GM12878 (cell line): Measurements from ENCODE around the gene PLEK2. TPM values are rescaled to one million over a fixed set of nuclear protein-coding genes. Genes with fewer than 3 reads are reported as not detected.

Source experiments
- ATAC-seq: fragments of 200-7000 bp; cut with Tn5 transposase; 3 replicates; pipeline ENCODE4 v1.9.1; 2020; ENCODE audit warnings: mild to moderate bottlenecking, moderate library complexity
- BruUV-seq: library from RNA; stranded (reverse); fragments of 400-500 nt; replicated peaks from 2 replicates; lab custom pipeline; 2021; lab: Mats Ljungman, UMichigan
- CTCF ChIA-PET: fragments of 300-600 bp; sonication (Branson Sonifier 250); formaldehyde crosslinking; extraction: SDS; loops from one replicate; lab custom pipeline; 2021; ENCODE audit warnings: inconsistent platforms; lab: Yijun Ruan, JAX
- POLR2A ChIA-PET: fragments of 350-600 bp; formaldehyde crosslinking; extraction: SDS; loops from one replicate; lab custom pipeline; 2021; ENCODE audit warnings: inconsistent platforms; lab: Charles Lee
- RAD21 ChIA-PET: fragments of 300-600 bp; sonication (Branson Sonifier 250); formaldehyde crosslinking; loops from one replicate; lab custom pipeline; 2023; ENCODE audit warnings: antibody characterized with exemption; ENCODE audit not compliant: unreplicated experiment; lab: Charles Lee
- SMC1A ChIA-PET: fragments of 300-600 bp; sonication (Branson Sonifier 250); formaldehyde crosslinking; loops from one replicate; lab custom pipeline; 2023; ENCODE audit not compliant: unreplicated experiment, uncharacterized antibody; lab: Charles Lee
- DNase-seq: peaks from one replicate; pipeline ENCODE4 v3.0.0-alpha.2; 2011; ENCODE audit warnings: low read depth, low spot score
- FAIRE-seq: peaks from 3 replicates; lab custom pipeline; 2011; peaks lifted over from hg19 to GRCh38; lab: Jason Lieb, UNC
- H2AFZ ChIP-seq: 2 replicates; pipeline ENCODE4 v1.6.0; 2011; ENCODE audit warnings: low read depth, low read length, control low read depth; ENCODE audit not compliant: control insufficient read depth
- H3K27ac ChIP-seq: 2 replicates; pipeline ENCODE4 v1.5.1; 2011; ENCODE audit warnings: control low read depth; ENCODE audit not compliant: control insufficient read depth, insufficient read depth
- H3K27me3 ChIP-seq, 2 experiments: replicated peaks in 1 of 2; 2 replicates each; pipeline versions ENCODE4 v1.6.0 to v1.6.1; 2011; ENCODE audit warnings: low read length in 1 of 2; ENCODE audit not compliant: control insufficient read depth in 2 of 2, insufficient read depth in 2 of 2
- H3K36me3 ChIP-seq, 2 experiments: 2 replicates each; pipeline ENCODE4 v1.5.1; 2011; ENCODE audit warnings: low read length in 1 of 2; ENCODE audit not compliant: control insufficient read depth in 2 of 2, insufficient read depth in 2 of 2
- H3K4me1 ChIP-seq: 2 replicates; pipeline ENCODE4 v1.6.1; 2011; ENCODE audit warnings: mild to moderate bottlenecking, low read length, moderate library complexity, mixed read lengths; ENCODE audit not compliant: control insufficient read depth, insufficient read depth
- H3K4me2 ChIP-seq: 2 replicates; pipeline ENCODE4 v1.6.0; 2011; ENCODE audit warnings: control low read depth; ENCODE audit not compliant: control insufficient read depth, insufficient read depth
- H3K4me3 ChIP-seq: fragments of 200-600 bp; sonication (generic); 2 replicates; pipeline ENCODE4 v1.5.1; 2016
- H3K79me2 ChIP-seq: 2 replicates; pipeline ENCODE4 v1.6.0; 2011; ENCODE audit warnings: low read length; ENCODE audit not compliant: control insufficient read depth, insufficient read depth
- H3K9ac ChIP-seq: 2 replicates; pipeline ENCODE4 v1.8.0; 2011; ENCODE audit warnings: low read length, control low read depth, mixed read lengths; ENCODE audit not compliant: control insufficient read depth, insufficient read depth
- H3K9me3 ChIP-seq: replicated peaks from 3 replicates; pipeline ENCODE4 v1.5.1; 2011; ENCODE audit warnings: mild to moderate bottlenecking, low read length; ENCODE audit not compliant: control insufficient read depth, insufficient read depth
- H4K20me1 ChIP-seq: 2 replicates; pipeline ENCODE4 v1.6.0; 2011; ENCODE audit not compliant: control insufficient read depth, insufficient read depth
- BACH1 ChIP-seq: fragments of 450-650 bp; IDR thresholded peaks from 2 replicates; pipeline ENCODE4 v1.6.1; 2017; ENCODE audit warnings: mild to moderate bottlenecking, borderline replicate concordance
- FOS ChIP-seq: IDR thresholded peaks from 3 replicates; pipeline ENCODE4 v1.6.1; 2011; ENCODE audit warnings: borderline replicate concordance; ENCODE audit not compliant: insufficient read length; ENCODE audit errors: extremely low read depth
- HCFC1 ChIP-seq: fragments of 150-350 bp; IDR thresholded peaks from 2 replicates; pipeline ENCODE4 v1.6.1; 2014; ENCODE audit warnings: low read length
- NR2F1 ChIP-seq: fragments of 450-650 bp; conservative IDR thresholded peaks from 2 replicates; pipeline ENCODE4 v1.6.1; 2017; ENCODE audit warnings: mild to moderate bottlenecking
- PAX8 ChIP-seq: fragments of 450-650 bp; IDR thresholded peaks from 2 replicates; pipeline ENCODE4 v1.6.1; 2017; ENCODE audit warnings: mild to moderate bottlenecking, moderate library complexity
- POLR2A ChIP-seq: IDR thresholded peaks from 2 replicates; pipeline ENCODE4 v1.6.1; 2011; ENCODE audit warnings: low read depth, mild to moderate bottlenecking, low read length
- RB1 ChIP-seq: fragments of 450-650 bp; formaldehyde crosslinking; IDR thresholded peaks from 2 replicates; pipeline ENCODE4 v1.6.1; 2017; ENCODE audit warnings: mild to moderate bottlenecking, borderline replicate concordance
- SMAD1 ChIP-seq: fragments of 450-650 bp; IDR thresholded peaks from 2 replicates; pipeline ENCODE4 v1.6.1; 2018; ENCODE audit warnings: mild to moderate bottlenecking, low read depth; ENCODE audit not compliant: partially characterized antibody
- SMAD5 ChIP-seq: IDR thresholded peaks from 2 replicates; pipeline ENCODE4 v1.6.1; 2016; ENCODE audit warnings: antibody characterized with exemption, low read depth
- TBL1XR1 ChIP-seq: IDR thresholded peaks from 2 replicates; pipeline ENCODE4 v1.6.1; 2012; ENCODE audit warnings: low read depth, low read length, improper control_type of control experiment
- ZNF207 ChIP-seq: fragments of 450-650 bp; IDR thresholded peaks from 2 replicates; pipeline ENCODE4 v1.6.1; 2014; ENCODE audit warnings: antibody characterized with exemption, mild to moderate bottlenecking, borderline replicate concordance
- ZNF274 ChIP-seq: IDR thresholded peaks from one replicate; pipeline ENCODE4 v1.8.0; 2011; ENCODE audit not compliant: insufficient read length, insufficient read depth
- WGBS: methylation state at CpG from one replicate; pipeline ENCODE4 v1.1.6; 2016; ENCODE audit warnings: low lambda C conversion rate; ENCODE audit not compliant: insufficient replicate concordance, insufficient coverage; ENCODE audit errors: missing lambda C conversion rate; 5-methylcytosine and 5-hydroxymethylcytosine counted together
- in situ Hi-C: fragments of 300-500 bp; cut with MboI; formaldehyde crosslinking; loops from 9 replicates; pipeline ENCODE4 v1.14.3; 2018; ENCODE audit warnings: mixed read lengths
- intact Hi-C: fragments of 100-400 bp; cut with micrococcal nuclease; formaldehyde crosslinking; loops from one replicate; pipeline ENCODE4 v1.14.2; 2022; ENCODE audit not compliant: unreplicated experiment
- polyA plus RNA-seq, 11 experiments: library from polyadenylated mRNA; depleted of rRNA in 4 of 11; unstranded in 6 of 11; stranded (reverse) in 5 of 11; fragments of >200 nt; fragmentation: Nextera tagmentation in 4 of 11; fragmentation: Illumina TruSeq in 1 of 11; extraction: Ambion mirVana in 4 of 11; extraction: Trizol in 1 of 11; gene quantifications; 1 replicate in 1 of 11; 2 replicates in 10 of 11; pipeline versions ENCODE4 v1.2.1 to v1.2.3, GENCODE V29; 2011 to 2016; ENCODE audit warnings: inconsistent platforms in 2 of 11, missing spikeins in 2 of 11, low read depth in 1 of 11
- total RNA-seq, 4 experiments: library from RNA; depleted of rRNA in 3 of 4; stranded (reverse); fragments of >200 nt in 3 of 4; fragmentation: Illumina TruSeq in 1 of 4; extraction: Trizol in 1 of 4; gene quantifications; 2 replicates each; pipeline versions ENCODE4 v1.2.1 to v1.2.3, GENCODE V29; 2013 to 2021
- TF ChIP-seq, protein P1 (sequence below): IDR thresholded peaks from 2 replicates; pipeline ENCODE4 v1.6.1; 2011; ENCODE audit warnings: low read depth, low read length, improper control_type of control experiment, borderline replicate concordance
- TF ChIP-seq, protein P2 (sequence below): fragments of 450-650 bp; IDR thresholded peaks from 2 replicates; pipeline ENCODE4 v1.6.1; 2014; ENCODE audit warnings: mild to moderate bottlenecking
- TF ChIP-seq, protein P3 (sequence below): fragments of 450-650 bp; IDR thresholded peaks from 2 replicates; pipeline ENCODE4 v1.6.1; 2017; ENCODE audit warnings: mild to moderate bottlenecking
- TF ChIP-seq, protein P4 (sequence below): fragments of 450-650 bp; IDR thresholded peaks from 2 replicates; pipeline ENCODE4 v1.6.1; 2017; ENCODE audit warnings: mild to moderate bottlenecking, moderate library complexity

The PLEK2 gene
- total and polyA plus RNA-seq, 10 of the 15 experiments (the other 5 are each of a cell fraction or from before 2014, with no cell fraction given), result 0.08 to 0.20 TPM; not detected in 8

DNA sequence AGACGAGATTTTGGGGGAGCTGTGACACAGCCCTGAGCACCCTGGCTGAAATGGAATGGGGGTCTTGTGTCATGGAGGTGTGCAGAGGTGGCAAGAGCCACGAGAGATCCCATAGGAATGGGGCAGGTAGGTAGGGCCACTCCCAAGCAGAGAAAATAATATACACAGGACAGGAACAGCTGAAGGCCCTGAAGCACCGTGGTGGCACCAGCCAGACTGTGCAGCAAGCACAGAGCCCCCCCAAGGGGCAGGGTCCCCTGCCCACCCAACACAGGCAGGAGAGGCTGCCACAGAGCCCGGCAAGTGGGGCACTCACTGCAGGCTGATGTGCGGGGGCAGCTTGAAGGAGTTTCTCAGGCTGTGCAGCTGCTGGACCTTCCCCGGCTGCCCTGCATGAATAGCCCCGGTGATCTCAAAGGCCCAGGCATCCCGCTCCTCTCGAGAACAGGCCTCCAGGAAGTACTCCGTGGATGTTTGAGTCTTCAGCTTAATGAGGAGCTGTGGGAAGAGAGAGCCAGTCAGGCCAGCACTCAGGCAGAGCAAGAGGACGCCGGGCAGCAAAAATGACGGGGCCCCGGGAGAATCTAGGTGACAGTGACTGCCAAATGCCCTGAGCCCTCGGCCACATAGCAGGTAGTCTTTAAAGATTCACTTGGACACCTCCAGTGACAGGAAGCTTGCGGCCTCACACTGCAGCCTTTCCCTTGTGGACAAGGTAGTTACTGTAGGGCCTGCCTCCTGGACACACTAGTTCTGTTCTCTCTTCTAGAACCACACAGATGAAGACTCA, 16.7 kb downstream of the PLEK2 start:
- Histone ChIP-seq H3K4me3 (no peak overlapping the region), H3K27me3 (peaks cover 0 to 4% of the 10 kb centered on the region in 2 experiments; a peak in 1 of 4 replicates), H3K4me1 (no peaks in the 10 kb centered on the region), H3K79me2 (no peaks in the 10 kb centered on the region), H2AFZ (no peak overlapping the region), H3K27ac (no peak overlapping the region), H3K9ac (no peak overlapping the region), H3K36me3 (no peaks in the 10 kb centered on the region), H3K9me3 (no peaks in the 10 kb centered on the region), H3K4me2 (no peak overlapping the region), H4K20me1 (no peaks in the 10 kb centered on the region)
- no peak for DNase-seq
- ChIA-PET SMC1A (no interaction called here), RAD21 (no interaction called here), POLR2A (no interaction called here), CTCF (no interaction called here)
- 49% methylated on average over 16 of the region's 16 CpGs for WGBS
- no peak for ATAC-seq
- no TSS peak for BruUV-seq
- intact Hi-C loops, result no loop called here
- in situ Hi-C loops, result no loop called here
- no peak for FAIRE-seq
- TF ChIP-seq HCFC1 (no peak), ZNF207 (no peak), POLR2A (no peak), ZNF274 (no peak), FOS (no peak), BACH1 (no peak), NR2F1 (no peak), SMAD5 (no peak), RB1 (no peak), TBL1XR1 (no peak), SMAD1 (no peak), PAX8 (no peak)
- TF ChIP-seq, protein P1, sequence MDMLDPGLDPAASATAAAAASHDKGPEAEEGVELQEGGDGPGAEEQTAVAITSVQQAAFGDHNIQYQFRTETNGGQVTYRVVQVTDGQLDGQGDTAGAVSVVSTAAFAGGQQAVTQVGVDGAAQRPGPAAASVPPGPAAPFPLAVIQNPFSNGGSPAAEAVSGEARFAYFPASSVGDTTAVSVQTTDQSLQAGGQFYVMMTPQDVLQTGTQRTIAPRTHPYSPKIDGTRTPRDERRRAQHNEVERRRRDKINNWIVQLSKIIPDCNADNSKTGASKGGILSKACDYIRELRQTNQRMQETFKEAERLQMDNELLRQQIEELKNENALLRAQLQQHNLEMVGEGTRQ, result no peak
- TF ChIP-seq, protein P2, sequence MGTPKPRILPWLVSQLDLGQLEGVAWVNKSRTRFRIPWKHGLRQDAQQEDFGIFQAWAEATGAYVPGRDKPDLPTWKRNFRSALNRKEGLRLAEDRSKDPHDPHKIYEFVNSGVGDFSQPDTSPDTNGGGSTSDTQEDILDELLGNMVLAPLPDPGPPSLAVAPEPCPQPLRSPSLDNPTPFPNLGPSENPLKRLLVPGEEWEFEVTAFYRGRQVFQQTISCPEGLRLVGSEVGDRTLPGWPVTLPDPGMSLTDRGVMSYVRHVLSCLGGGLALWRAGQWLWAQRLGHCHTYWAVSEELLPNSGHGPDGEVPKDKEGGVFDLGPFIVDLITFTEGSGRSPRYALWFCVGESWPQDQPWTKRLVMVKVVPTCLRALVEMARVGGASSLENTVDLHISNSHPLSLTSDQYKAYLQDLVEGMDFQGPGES, result no peak
- TF ChIP-seq, protein P3, sequence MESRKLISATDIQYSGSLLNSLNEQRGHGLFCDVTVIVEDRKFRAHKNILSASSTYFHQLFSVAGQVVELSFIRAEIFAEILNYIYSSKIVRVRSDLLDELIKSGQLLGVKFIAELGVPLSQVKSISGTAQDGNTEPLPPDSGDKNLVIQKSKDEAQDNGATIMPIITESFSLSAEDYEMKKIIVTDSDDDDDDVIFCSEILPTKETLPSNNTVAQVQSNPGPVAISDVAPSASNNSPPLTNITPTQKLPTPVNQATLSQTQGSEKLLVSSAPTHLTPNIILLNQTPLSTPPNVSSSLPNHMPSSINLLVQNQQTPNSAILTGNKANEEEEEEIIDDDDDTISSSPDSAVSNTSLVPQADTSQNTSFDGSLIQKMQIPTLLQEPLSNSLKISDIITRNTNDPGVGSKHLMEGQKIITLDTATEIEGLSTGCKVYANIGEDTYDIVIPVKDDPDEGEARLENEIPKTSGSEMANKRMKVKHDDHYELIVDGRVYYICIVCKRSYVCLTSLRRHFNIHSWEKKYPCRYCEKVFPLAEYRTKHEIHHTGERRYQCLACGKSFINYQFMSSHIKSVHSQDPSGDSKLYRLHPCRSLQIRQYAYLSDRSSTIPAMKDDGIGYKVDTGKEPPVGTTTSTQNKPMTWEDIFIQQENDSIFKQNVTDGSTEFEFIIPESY, result no peak
- TF ChIP-seq, protein P4, sequence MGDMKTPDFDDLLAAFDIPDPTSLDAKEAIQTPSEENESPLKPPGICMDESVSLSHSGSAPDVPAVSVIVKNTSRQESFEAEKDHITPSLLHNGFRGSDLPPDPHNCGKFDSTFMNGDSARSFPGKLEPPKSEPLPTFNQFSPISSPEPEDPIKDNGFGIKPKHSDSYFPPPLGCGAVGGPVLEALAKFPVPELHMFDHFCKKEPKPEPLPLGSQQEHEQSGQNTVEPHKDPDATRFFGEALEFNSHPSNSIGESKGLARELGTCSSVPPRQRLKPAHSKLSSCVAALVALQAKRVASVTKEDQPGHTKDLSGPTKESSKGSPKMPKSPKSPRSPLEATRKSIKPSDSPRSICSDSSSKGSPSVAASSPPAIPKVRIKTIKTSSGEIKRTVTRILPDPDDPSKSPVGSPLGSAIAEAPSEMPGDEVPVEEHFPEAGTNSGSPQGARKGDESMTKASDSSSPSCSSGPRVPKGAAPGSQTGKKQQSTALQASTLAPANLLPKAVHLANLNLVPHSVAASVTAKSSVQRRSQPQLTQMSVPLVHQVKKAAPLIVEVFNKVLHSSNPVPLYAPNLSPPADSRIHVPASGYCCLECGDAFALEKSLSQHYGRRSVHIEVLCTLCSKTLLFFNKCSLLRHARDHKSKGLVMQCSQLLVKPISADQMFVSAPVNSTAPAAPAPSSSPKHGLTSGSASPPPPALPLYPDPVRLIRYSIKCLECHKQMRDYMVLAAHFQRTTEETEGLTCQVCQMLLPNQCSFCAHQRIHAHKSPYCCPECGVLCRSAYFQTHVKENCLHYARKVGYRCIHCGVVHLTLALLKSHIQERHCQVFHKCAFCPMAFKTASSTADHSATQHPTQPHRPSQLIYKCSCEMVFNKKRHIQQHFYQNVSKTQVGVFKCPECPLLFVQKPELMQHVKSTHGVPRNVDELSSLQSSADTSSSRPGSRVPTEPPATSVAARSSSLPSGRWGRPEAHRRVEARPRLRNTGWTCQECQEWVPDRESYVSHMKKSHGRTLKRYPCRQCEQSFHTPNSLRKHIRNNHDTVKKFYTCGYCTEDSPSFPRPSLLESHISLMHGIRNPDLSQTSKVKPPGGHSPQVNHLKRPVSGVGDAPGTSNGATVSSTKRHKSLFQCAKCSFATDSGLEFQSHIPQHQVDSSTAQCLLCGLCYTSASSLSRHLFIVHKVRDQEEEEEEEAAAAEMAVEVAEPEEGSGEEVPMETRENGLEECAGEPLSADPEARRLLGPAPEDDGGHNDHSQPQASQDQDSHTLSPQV, result no peak
